Right lobe of liver (tissue), 4 donors: ENCODE results near the gene TNFRSF17.

Source experiments
- POLR2A ChIP-seq: fragments of 450-650 bp; IDR thresholded peaks from one replicate; pipeline ENCODE4 v1.6.1; 2017; ENCODE audit warnings: antibody characterized with exemption, mild to moderate bottlenecking
- TF ChIP-seq, protein P1 (sequence below), 4 donors: fragments of 200-600 bp in 3 of 4; fragments of 450-650 bp in 1 of 4; IDR thresholded peaks; one replicate each; pipeline versions ENCODE4 v1.5.1 to v1.8.0; 2016 to 2022; ENCODE audit warnings: antibody characterized with exemption in 4 of 4, mild to moderate bottlenecking in 2 of 4
- donor health status: DM: no; HTN: no; CAD: no.
- donor health status: DM: no; HTN: no; CAD: no.
- donor health status: DM: no; HTN: yes; CAD: no.

DNA sequence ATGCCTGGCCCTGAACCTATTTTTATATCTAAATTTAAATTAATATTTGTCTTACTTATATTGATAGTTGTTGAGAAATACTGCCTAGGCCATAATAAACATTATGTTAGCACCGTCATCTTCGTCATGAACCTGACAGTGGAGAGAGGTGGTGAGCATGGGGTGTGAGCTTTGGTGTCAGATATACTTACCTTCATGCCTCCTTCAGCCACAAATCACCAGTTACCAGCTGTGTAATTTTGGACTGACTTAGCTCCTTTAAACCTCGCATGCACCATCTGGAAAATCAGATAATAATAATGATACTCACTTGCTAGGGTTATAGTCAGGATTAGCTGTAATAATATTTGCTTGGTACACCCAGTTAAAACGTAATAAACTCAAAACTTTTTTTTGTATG lies 46.6 kb downstream of the TNFRSF17 start:
- TF ChIP-seq, protein P1, sequence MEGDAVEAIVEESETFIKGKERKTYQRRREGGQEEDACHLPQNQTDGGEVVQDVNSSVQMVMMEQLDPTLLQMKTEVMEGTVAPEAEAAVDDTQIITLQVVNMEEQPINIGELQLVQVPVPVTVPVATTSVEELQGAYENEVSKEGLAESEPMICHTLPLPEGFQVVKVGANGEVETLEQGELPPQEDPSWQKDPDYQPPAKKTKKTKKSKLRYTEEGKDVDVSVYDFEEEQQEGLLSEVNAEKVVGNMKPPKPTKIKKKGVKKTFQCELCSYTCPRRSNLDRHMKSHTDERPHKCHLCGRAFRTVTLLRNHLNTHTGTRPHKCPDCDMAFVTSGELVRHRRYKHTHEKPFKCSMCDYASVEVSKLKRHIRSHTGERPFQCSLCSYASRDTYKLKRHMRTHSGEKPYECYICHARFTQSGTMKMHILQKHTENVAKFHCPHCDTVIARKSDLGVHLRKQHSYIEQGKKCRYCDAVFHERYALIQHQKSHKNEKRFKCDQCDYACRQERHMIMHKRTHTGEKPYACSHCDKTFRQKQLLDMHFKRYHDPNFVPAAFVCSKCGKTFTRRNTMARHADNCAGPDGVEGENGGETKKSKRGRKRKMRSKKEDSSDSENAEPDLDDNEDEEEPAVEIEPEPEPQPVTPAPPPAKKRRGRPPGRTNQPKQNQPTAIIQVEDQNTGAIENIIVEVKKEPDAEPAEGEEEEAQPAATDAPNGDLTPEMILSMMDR (IDR thresholded peaks at IDR 0.05), result no peak
- no peak for TF ChIP-seq POLR2A
